H9 (cell line): ENCODE data around the gene BUD13. TPM values are rescaled to one million over a fixed set of nuclear protein-coding genes. Genes with fewer than 3 reads are reported as not detected.

Source experiments
- DNase-seq: peaks from one replicate; pipeline ENCODE4 v3.0.0-alpha.2; 2017
- H2AFZ ChIP-seq: one replicate; pipeline ENCODE4 v1.6.1; 2013; ENCODE audit warnings: mild to moderate bottlenecking, low read length, control low read depth, moderate library complexity
- H2AK5ac ChIP-seq: 2 replicates; pipeline ENCODE4 v1.6.1; 2013; ENCODE audit warnings: low read length, control low read depth, mixed read lengths; ENCODE audit not compliant: insufficient read length
- H2BK120ac ChIP-seq: one replicate; pipeline ENCODE4 v1.6.1; 2013; ENCODE audit warnings: low read depth, mild to moderate bottlenecking, low read length, control low read depth, inconsistent platforms; ENCODE audit not compliant: poor library complexity, severe bottlenecking
- H2BK12ac ChIP-seq: 2 replicates; pipeline ENCODE4 v1.6.1; 2013; ENCODE audit warnings: low read length, control low read depth, mixed read lengths, low read depth; ENCODE audit not compliant: insufficient read length
- H2BK15ac ChIP-seq: 2 replicates; pipeline ENCODE4 v1.6.1; 2013; ENCODE audit warnings: low read depth, low read length, control low read depth
- H2BK20ac ChIP-seq: one replicate; pipeline ENCODE4 v1.6.1; 2013; ENCODE audit warnings: low read depth, mild to moderate bottlenecking, low read length, control low read depth, inconsistent platforms; ENCODE audit not compliant: poor library complexity, severe bottlenecking
- H2BK5ac ChIP-seq: 2 replicates; pipeline ENCODE4 v1.6.1; 2013; ENCODE audit warnings: low read length, control low read depth, mixed read lengths; ENCODE audit not compliant: insufficient read length
- H3K14ac ChIP-seq: 2 replicates; pipeline ENCODE4 v1.6.1; 2013; ENCODE audit warnings: low read length, control low read depth; ENCODE audit not compliant: insufficient read depth
- H3K18ac ChIP-seq: 2 replicates; pipeline ENCODE4 v1.6.1; 2013; ENCODE audit warnings: low read depth, mild to moderate bottlenecking, mixed read lengths, low read length, control low read depth; ENCODE audit not compliant: insufficient read length
- H3K23ac ChIP-seq: 2 replicates; pipeline ENCODE4 v1.6.1; 2013; ENCODE audit warnings: low read length, control low read depth, mixed read lengths, low read depth; ENCODE audit not compliant: insufficient read length
- H3K23me2 ChIP-seq: 2 replicates; pipeline ENCODE4 v1.6.1; 2013; ENCODE audit warnings: low read depth, mild to moderate bottlenecking, mixed read lengths, low read length, control low read depth; ENCODE audit not compliant: insufficient read length, poor library complexity, severe bottlenecking
- H3K27ac ChIP-seq: 2 replicates; pipeline ENCODE4 v1.5.1; 2013; ENCODE audit warnings: low read length, control low read depth, mixed read lengths, low read depth; ENCODE audit not compliant: insufficient read length
- H3K27me3 ChIP-seq: 2 replicates; pipeline ENCODE4 v1.6.1; 2013; ENCODE audit warnings: low read length, control low read depth, inconsistent platforms; ENCODE audit not compliant: insufficient read depth
- H3K4ac ChIP-seq: 2 replicates; pipeline ENCODE4 v1.6.1; 2013; ENCODE audit warnings: low read depth, mild to moderate bottlenecking, control low read depth, inconsistent platforms, low read length, moderate library complexity
- H3K4me1 ChIP-seq: 2 replicates; pipeline ENCODE4 v1.6.1; 2013; ENCODE audit warnings: low read length, control low read depth, inconsistent platforms; ENCODE audit not compliant: insufficient read depth
- H3K4me2 ChIP-seq: 2 replicates; pipeline ENCODE4 v1.6.1; 2013; ENCODE audit warnings: low read length, control low read depth, mixed read lengths; ENCODE audit not compliant: insufficient read length, insufficient read depth
- H3K56ac ChIP-seq: 2 replicates; pipeline ENCODE4 v1.6.1; 2013; ENCODE audit warnings: low read depth, mild to moderate bottlenecking, mixed read lengths, low read length, control low read depth; ENCODE audit not compliant: insufficient read length
- H3K79me1 ChIP-seq: 2 replicates; pipeline ENCODE4 v1.6.1; 2013; ENCODE audit warnings: low read depth, mild to moderate bottlenecking, moderate library complexity, low read length, control low read depth, inconsistent platforms; ENCODE audit not compliant: insufficient read depth, poor library complexity, severe bottlenecking
- H3K79me2 ChIP-seq: 2 replicates; pipeline ENCODE4 v1.6.1; 2013; ENCODE audit warnings: low read length, control low read depth, inconsistent platforms; ENCODE audit not compliant: insufficient read depth
- H3K9ac ChIP-seq: 2 replicates; pipeline ENCODE4 v1.6.1; 2013; ENCODE audit warnings: low read length, control low read depth, mixed read lengths; ENCODE audit not compliant: insufficient read length; ENCODE audit errors: extremely low read depth
- H3K9me3 ChIP-seq: one replicate; pipeline ENCODE4 v1.6.1; 2013; ENCODE audit warnings: low read depth, low read length, inconsistent platforms; ENCODE audit not compliant: control insufficient read depth
- H3T11ph ChIP-seq: one replicate; pipeline ENCODE4 v1.6.1; 2013; ENCODE audit warnings: mild to moderate bottlenecking, low read length, control low read depth, inconsistent platforms
- H4K20me1 ChIP-seq: one replicate; pipeline ENCODE4 v1.6.1; 2013; ENCODE audit not compliant: control insufficient read depth, insufficient read length, insufficient read depth
- H4K5ac ChIP-seq: 2 replicates; pipeline ENCODE4 v1.6.1; 2013; ENCODE audit warnings: low read depth, mild to moderate bottlenecking, mixed read lengths, low read length, control low read depth; ENCODE audit not compliant: insufficient read length
- H4K8ac ChIP-seq: replicated peaks from 2 replicates; pipeline ENCODE4 v1.6.1; 2013; ENCODE audit warnings: low read length, control low read depth, mixed read lengths, low read depth; ENCODE audit not compliant: insufficient read length
- H4K91ac ChIP-seq: 2 replicates; pipeline ENCODE4 v1.6.1; 2013; ENCODE audit warnings: low read depth, mild to moderate bottlenecking, moderate library complexity, mixed read lengths, low read length, control low read depth; ENCODE audit not compliant: insufficient read length
- H3K27ac Mint-ChIP-seq, 3 experiments: 2 replicates in 2 of 3; 3 replicates in 1 of 3; pipeline ENCODE4 v1.8.0; 2020 to 2021; ENCODE audit warnings: mixed read lengths in 3 of 3, mild to moderate bottlenecking in 1 of 3, moderate library complexity in 1 of 3
- H3K27me3 Mint-ChIP-seq: 2 replicates; pipeline ENCODE4 v1.8.0; 2021; ENCODE audit warnings: low read depth, mild to moderate bottlenecking, moderate library complexity, mixed read lengths
- H3K36me3 Mint-ChIP-seq, 3 experiments: 2 replicates in 2 of 3; 3 replicates in 1 of 3; pipeline ENCODE4 v1.8.0; 2020 to 2021; ENCODE audit warnings: low read depth in 3 of 3, mixed read lengths in 3 of 3; ENCODE audit not compliant: insufficient read depth in 1 of 3
- H3K4me1 Mint-ChIP-seq, 2 experiments: 2 replicates each; pipeline ENCODE4 v1.8.0; 2020; ENCODE audit warnings: mixed read lengths in 2 of 2
- H3K4me3 Mint-ChIP-seq, 2 experiments: 2 replicates in 1 of 2; 3 replicates in 1 of 2; pipeline ENCODE4 v1.8.0; 2020 to 2021; ENCODE audit warnings: mild to moderate bottlenecking in 2 of 2, mixed read lengths in 2 of 2, moderate library complexity in 1 of 2
- H3K9me3 Mint-ChIP-seq, 2 experiments: 2 replicates in 1 of 2; 3 replicates in 1 of 2; pipeline ENCODE4 v1.8.0; 2020; ENCODE audit warnings: mild to moderate bottlenecking in 2 of 2, mixed read lengths in 2 of 2, moderate library complexity in 1 of 2
- CTCF ChIP-seq: fragments of 200-600 bp; sonication (generic); conservative IDR thresholded peaks from 3 replicates; pipeline ENCODE4 v1.8.0; 2021; ENCODE audit warnings: antibody characterized with exemption, mild to moderate bottlenecking
- WGBS: extraction: QIAGEN DNeasy Blood & Tissue Kit; methylation state at CpG from one replicate; pipeline ENCODE4 v1.1.7; 2013; ENCODE audit warnings: missing lambda C conversion rate, low lambda C conversion rate, mixed read lengths; ENCODE audit not compliant: insufficient read length; ENCODE audit errors: extremely low coverage; 5-methylcytosine and 5-hydroxymethylcytosine counted together
- total RNA-seq: library from RNA; stranded (reverse); gene quantifications from 2 replicates; pipeline ENCODE4 v1.2.1, GENCODE V29; 2021

BUD13 gene
- total RNA-seq, 1 experiment from 2014 or later = 30.0 TPM

DNA sequence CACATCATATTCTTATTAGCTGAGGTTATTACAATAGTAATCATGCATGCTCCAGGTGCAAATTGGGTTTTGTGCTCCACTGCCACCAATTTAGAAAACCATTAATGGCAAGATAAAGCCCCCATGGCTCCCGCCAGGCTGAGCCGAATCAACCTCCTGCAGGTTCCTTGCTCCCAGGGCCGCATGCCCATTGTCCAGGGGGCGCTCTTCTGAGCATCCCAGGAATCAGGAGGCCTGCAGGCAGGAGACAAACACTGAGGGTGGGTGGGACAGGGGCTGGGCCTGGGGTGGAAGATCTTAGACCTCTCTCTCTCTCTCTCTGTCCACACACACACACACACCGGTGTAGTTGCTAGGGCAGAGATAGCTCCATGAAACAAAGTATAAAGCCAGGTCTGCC, 57.4 kb downstream of the BUD13 start:
- H2BK5ac ChIP-seq = no peak overlapping the region
- no peaks in the 10 kb centered on the region for H3K23me2 ChIP-seq
- H2BK20ac ChIP-seq = no peak overlapping the region
- no peak overlapping the region for H3K27ac ChIP-seq
- H3K79me1 ChIP-seq = no peaks in the 10 kb centered on the region
- H3K79me2 ChIP-seq = no peaks in the 10 kb centered on the region
- no peak overlapping the region for H4K5ac ChIP-seq
- no peaks in the 10 kb centered on the region for H4K20me1 ChIP-seq
- H2AK5ac ChIP-seq = no peak overlapping the region
- no peak overlapping the region for H2BK12ac ChIP-seq
- H4K8ac ChIP-seq = no peak overlapping the region
- no peak overlapping the region for H2AFZ ChIP-seq
- Mint-ChIP-seq H3K9me3 (no peaks in the 10 kb centered on the region), H3K4me3 (no peak overlapping the region), H3K36me3 (no peaks in the 10 kb centered on the region), H3K4me1 (peaks cover 33 to 45% of the 10 kb centered on the region in 2 experiments), H3K27me3 (peaks cover 29% of the 10 kb centered on the region), H3K27ac (no peak overlapping the region)
- WGBS = no CpG with 5 or more reads among the region's 5 CpGs
- H3K27me3 ChIP-seq = no peaks in the 10 kb centered on the region; the same call in 1 of the 2 replicates
- no peak overlapping the region for H3K9ac ChIP-seq
- no peak overlapping the region for H3K23ac ChIP-seq
- H3K4me1 ChIP-seq = no peaks in the 10 kb centered on the region; the same call in 1 of the 2 replicates
- no peak overlapping the region for H2BK15ac ChIP-seq
- H3K56ac ChIP-seq = no peak overlapping the region
- H3K9me3 ChIP-seq = no peaks in the 10 kb centered on the region
- no peak overlapping the region for H3K14ac ChIP-seq
- H3T11ph ChIP-seq = no peak overlapping the region
- H3K18ac ChIP-seq = no peak overlapping the region
- H4K91ac ChIP-seq = no peak overlapping the region
- peak; percentile 74 for DNase-seq
- H3K4ac ChIP-seq = no peak overlapping the region
- TF ChIP-seq CTCF = peak; percentile 66
- H3K4me2 ChIP-seq = no peak overlapping the region
- H2BK120ac ChIP-seq = no peak overlapping the region
